Measurements from ENCODE around the gene GAL3ST2. TPM values are rescaled to one million over a fixed set of nuclear protein-coding genes. Genes with fewer than 3 reads are reported as not detected.
"Not testable (repeated sequence)": the region's sequence is repeated elsewhere in the genome, so short reads cannot be mapped to it uniquely, and the experiment has no call there.

GAL3ST2 gene
- total and polyA plus RNA-seq, 7 donors, result 0.14 to 0.16 TPM; not detected in 5

GRCh38 chr2:241759067-241759807, 17.4 kb upstream of the GAL3ST2 start:
- WGBS, 3 donors, result 81 to 88% (median 85%) methylated on average over 20 of the region's 20 CpGs
- DNase-seq, result peak in 1 of 2 donors; percentile 13
- Histone ChIP-seq H3K4me3 (no peak overlapping the region), H3K27me3 (ENCODE audit: insufficient read depth in 3 of 3, low read length in 2 of 3) (no peaks in the 10 kb centered on the region), H3K9me3 (no peaks in the 10 kb centered on the region), H3K36me3 (ENCODE audit: insufficient read depth in 1 of 2, low read depth in 1 of 2) (peaks cover 3 to 62% of the 10 kb centered on the region in 2 donors), H3K27ac (no peak overlapping the region), H3K4me1 (no peaks in the 10 kb centered on the region)
- no peak for TF ChIP-seq CTCF (IDR thresholded peaks at IDR 0.05)
- intact Hi-C loops (cut with DNase I), result no loop called here
- no peak for ATAC-seq

GRCh38 chr2:241759893-241760292, 16.7 kb upstream of the GAL3ST2 start:
- intact Hi-C loops (cut with DNase I); ATAC-seq; H3K27ac ChIP-seq; H3K4me3 ChIP-seq; H3K27me3 ChIP-seq (ENCODE audit: insufficient read depth in 3 of 3, low read length in 2 of 3); H3K4me1 ChIP-seq; H3K9me3 ChIP-seq: not testable (repeated sequence)
- peak in 1 of 2 donors; percentile 20 for DNase-seq
- H3K36me3 ChIP-seq (ENCODE audit: insufficient read depth in 1 of 2, low read depth in 1 of 2), result peaks cover 3 to 56% of the 10 kb centered on the region in 2 donors
- 93 to 97% (median 93%) methylated on average over 7 to 11 of the region's 16 CpGs for WGBS, 3 donors

GRCh38 chr2:241760301-241760771, 16.3 kb upstream of the GAL3ST2 start:
- ATAC-seq (no peak), DNase-seq (peak in 1 of 2 donors; percentile 41)
- intact Hi-C loops (cut with DNase I), result no loop called here
- H3K36me3 ChIP-seq (ENCODE audit: insufficient read depth in 1 of 2, low read depth in 1 of 2), result peaks cover 3 to 53% of the 10 kb centered on the region in 2 donors
- H3K4me3 ChIP-seq, result no peak overlapping the region
- no peaks in the 10 kb centered on the region for H3K9me3 ChIP-seq
- TF ChIP-seq CTCF (IDR thresholded peaks at IDR 0.05), result no peak
- no peaks in the 10 kb centered on the region for H3K4me1 ChIP-seq
- 95 to 99% (median 97%) methylated on average over 15 to 17 of the region's 17 CpGs for WGBS, 3 donors
- no peaks in the 10 kb centered on the region for H3K27me3 ChIP-seq (ENCODE audit: insufficient read depth in 3 of 3, low read length in 2 of 3)
- H3K27ac ChIP-seq, result no peak overlapping the region

- intact Hi-C loops (cut with DNase I), result no loop called here
- Histone ChIP-seq H3K9me3 (no peaks in the 10 kb centered on the region), H3K27ac (no peak overlapping the region), H3K4me3 (no peak overlapping the region), H3K36me3 (ENCODE audit: insufficient read depth in 1 of 2, low read depth in 1 of 2) (peaks cover 3 to 32% of the 10 kb centered on the region in 2 donors), H3K4me1 (no peaks in the 10 kb centered on the region), H3K27me3 (ENCODE audit: insufficient read depth in 3 of 3, low read length in 2 of 3) (no peaks in the 10 kb centered on the region)
- DNase-seq, result no peak
- no peak for ATAC-seq
- no peak for TF ChIP-seq CTCF (IDR thresholded peaks at IDR 0.05)
- 84 to 89% (median 87%) methylated on average over 18 of the region's 18 CpGs for WGBS, 3 donors
Measured at GRCh38 chr2:241762321-241762932, 14.2 kb upstream of the GAL3ST2 start.

GRCh38 chr2:241762933-241763369, 13.7 kb upstream of the GAL3ST2 start:
- TF ChIP-seq CTCF (IDR thresholded peaks at IDR 0.05), result no peak
- H3K4me3 ChIP-seq, result no peak overlapping the region
- no peaks in the 10 kb centered on the region for H3K4me1 ChIP-seq
- no peak overlapping the region for H3K27ac ChIP-seq
- DNase-seq, result peak in 1 of 2 donors; percentile 19
- H3K27me3 ChIP-seq (ENCODE audit: insufficient read depth in 3 of 3, low read length in 2 of 3), result no peaks in the 10 kb centered on the region
- peaks cover 3 to 27% of the 10 kb centered on the region in 2 donors for H3K36me3 ChIP-seq (ENCODE audit: insufficient read depth in 1 of 2, low read depth in 1 of 2)
- intact Hi-C loops (cut with DNase I), result no loop called here
- no peaks in the 10 kb centered on the region for H3K9me3 ChIP-seq
- ATAC-seq, result no peak
- 87 to 94% (median 92%) methylated on average over 13 of the region's 13 CpGs for WGBS, 3 donors

Data from psoas muscle (tissue), 8 donors.